ENCODE measurements around the gene CBLN3.

Gene CBLN3

DNA sequence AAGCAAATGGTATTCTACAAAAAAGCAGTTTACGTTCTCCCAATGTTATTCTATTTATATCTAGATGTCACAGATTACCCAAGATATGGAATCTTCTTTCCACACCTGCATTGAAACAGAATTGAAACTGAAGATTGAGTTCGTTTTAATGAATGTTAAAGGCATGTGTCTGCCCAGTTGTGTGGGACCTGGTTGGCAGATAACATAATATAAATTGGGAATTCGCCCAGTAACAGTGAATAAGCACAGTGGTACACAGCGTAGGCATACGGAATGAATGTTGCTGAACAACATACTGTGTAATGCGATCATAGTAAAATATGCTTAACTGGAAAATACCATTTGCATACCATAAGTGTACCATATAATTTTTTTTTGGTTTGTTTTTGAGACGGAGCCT is 4.6 kb upstream of the CBLN3 start:
- WGBS, 2 experiments = 88 to 96% methylated on average over 7 of the region's 7 CpGs
- peaks cover 7% of the 10 kb centered on the region for H3K36me3 ChIP-seq (ENCODE audit: control insufficient read depth, insufficient read depth, low read length)
- peaks cover 5% of the 10 kb centered on the region for H3K27me3 ChIP-seq (ENCODE audit: control insufficient read depth, insufficient read depth, low read length, poor library complexity, severe bottlenecking)
- no peak overlapping the region for H3K4me3 ChIP-seq (ENCODE audit: insufficient read depth, low read depth, low read length)
- H3K9me3 ChIP-seq (ENCODE audit: control insufficient read depth, low read length) = no peaks in the 10 kb centered on the region
- no peak overlapping the region for H3K27ac ChIP-seq (ENCODE audit: insufficient read depth, low read depth, low read length, poor library complexity, severe bottlenecking)
- H3K4me1 ChIP-seq (ENCODE audit: control insufficient read depth, insufficient read depth, low read length) = no peaks in the 10 kb centered on the region

DNA sequence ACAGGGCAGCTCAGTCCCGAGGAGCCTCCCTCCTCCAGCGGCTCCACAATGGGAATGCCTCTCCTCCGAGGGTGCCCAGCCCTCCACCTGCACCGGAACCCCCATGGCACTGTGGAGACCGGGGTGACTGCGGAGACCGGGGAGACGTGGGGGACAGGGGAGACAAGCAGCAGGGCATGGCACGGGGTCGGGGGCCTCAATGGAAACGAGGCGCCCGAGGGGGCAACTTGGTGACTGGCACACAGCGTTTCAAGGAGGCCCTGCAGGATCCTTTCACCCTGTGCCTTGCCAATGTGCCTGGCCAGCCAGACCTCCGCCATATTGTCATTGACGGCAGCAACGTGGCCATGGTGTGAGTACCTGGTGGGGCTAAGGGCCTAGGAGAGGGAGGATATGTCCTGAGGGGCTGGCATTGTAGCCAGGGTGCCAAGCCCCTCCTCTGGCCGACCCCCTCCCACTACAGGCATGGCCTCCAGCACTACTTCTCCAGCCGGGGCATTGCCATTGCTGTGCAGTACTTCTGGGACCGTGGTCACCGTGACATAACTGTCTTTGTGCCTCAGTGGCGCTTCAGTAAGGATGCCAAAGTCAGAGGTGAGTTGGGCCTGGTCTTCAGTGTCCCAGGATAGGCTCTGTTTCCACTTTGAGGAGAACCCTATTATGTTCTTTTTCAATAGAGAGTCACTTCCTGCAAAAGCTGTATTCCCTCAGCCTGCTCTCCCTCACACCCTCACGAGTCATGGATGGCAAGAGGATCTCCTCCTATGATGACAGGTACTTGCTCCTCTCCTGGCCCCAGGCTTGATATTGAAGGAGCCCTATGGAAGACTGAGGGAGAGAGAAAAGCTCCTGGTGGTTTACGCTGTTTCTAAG is 3.0 kb upstream of the CBLN3 start:
- 92 to 95% methylated on average over 24 of the region's 24 CpGs for WGBS, 2 experiments
- peaks cover 3% of the 10 kb centered on the region for H3K36me3 ChIP-seq (ENCODE audit: control insufficient read depth, insufficient read depth, low read length)
- no peaks in the 10 kb centered on the region for H3K9me3 ChIP-seq (ENCODE audit: control insufficient read depth, low read length)
- no peak overlapping the region for H3K4me3 ChIP-seq (ENCODE audit: insufficient read depth, low read depth, low read length)
- H3K27me3 ChIP-seq (ENCODE audit: control insufficient read depth, insufficient read depth, low read length, poor library complexity, severe bottlenecking) = peaks cover 12% of the 10 kb centered on the region
- no peaks in the 10 kb centered on the region for H3K4me1 ChIP-seq (ENCODE audit: control insufficient read depth, insufficient read depth, low read length)
- no peak overlapping the region for H3K27ac ChIP-seq (ENCODE audit: insufficient read depth, low read depth, low read length, poor library complexity, severe bottlenecking)

DNA sequence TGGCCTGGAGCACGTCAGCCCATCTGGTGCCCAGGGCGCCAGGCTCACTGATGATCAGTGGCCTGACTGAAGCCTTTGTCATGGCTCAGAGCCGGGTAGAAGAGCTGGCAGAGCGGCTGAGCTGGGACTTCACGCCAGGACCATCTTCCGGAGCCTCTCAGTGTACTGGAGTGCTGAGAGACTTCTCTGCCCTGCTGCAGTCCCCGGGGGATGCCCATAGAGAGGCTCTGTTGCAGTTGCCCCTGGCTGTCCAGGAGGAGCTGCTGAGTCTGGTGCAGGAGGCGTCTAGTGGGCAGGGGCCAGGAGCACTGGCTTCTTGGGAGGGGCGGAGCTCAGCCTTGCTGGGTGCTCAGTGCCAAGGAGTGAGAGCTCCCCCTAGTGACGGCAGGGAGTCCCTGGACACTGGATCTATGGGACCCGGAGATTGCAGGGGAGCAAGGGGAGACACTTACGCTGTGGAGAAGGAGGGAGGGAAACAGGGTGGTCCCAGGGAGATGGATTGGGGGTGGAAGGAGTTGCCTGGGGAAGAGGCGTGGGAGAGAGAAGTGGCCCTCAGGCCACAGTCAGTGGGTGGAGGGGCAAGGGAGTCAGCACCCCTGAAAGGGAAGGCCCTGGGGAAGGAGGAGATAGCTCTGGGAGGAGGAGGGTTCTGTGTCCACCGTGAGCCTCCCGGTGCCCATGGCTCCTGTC is 2.2 kb upstream of the CBLN3 start:
- H3K4me1 ChIP-seq (ENCODE audit: control insufficient read depth, insufficient read depth, low read length) = no peaks in the 10 kb centered on the region
- no peak overlapping the region for H3K27ac ChIP-seq (ENCODE audit: insufficient read depth, low read depth, low read length, poor library complexity, severe bottlenecking)
- no peaks in the 10 kb centered on the region for H3K36me3 ChIP-seq (ENCODE audit: control insufficient read depth, insufficient read depth, low read length)
- no peaks in the 10 kb centered on the region for H3K9me3 ChIP-seq (ENCODE audit: control insufficient read depth, low read length)
- 48 to 50% methylated on average over 15 of the region's 15 CpGs for WGBS, 2 experiments
- no peak overlapping the region for H3K4me3 ChIP-seq (ENCODE audit: insufficient read depth, low read depth, low read length)
- H3K27me3 ChIP-seq (ENCODE audit: control insufficient read depth, insufficient read depth, low read length, poor library complexity, severe bottlenecking) = peaks cover 12% of the 10 kb centered on the region

DNA sequence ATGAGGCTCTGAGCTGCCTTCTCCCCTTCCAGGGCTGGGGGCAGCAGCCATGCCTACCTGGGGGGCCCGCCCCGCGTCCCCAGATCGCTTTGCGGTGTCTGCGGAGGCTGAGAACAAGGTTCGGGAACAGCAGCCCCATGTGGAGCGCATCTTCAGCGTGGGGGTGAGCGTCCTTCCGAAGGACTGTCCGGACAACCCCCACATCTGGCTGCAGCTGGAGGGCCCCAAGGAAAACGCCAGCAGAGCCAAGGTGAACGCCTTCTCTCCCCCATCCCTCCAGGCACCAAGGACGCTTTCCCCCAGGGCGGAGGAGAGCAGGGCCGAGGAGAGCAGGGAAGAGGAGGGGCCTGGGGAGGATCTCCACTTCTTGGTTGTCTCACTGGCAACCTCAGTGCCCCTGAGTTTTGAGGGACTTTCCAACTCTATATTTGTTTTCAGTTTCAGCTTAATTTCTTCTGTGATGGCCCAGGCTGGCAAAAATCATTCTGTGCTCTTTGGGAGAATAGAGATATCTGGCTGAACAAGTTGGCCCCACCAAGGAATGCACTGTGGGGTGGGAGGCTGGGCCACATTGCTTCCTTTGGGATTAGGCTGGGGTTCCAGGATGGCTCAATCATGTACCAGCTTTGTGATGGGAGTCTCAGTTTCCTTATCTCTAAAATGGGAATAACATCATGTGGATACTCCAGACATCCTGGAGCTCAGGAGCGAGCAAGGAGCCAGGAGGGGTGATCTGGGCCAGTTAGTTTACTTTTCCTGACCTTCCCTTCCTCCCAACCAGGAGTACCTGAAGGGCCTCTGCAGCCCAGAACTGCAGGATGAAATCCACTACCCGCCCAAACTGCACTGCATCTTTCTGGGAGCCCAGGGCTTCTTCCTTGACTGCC is 1.5 kb upstream of the CBLN3 start:
- Histone ChIP-seq H3K36me3 (ENCODE audit: control insufficient read depth, insufficient read depth, low read length) (no peaks in the 10 kb centered on the region), H3K27me3 (ENCODE audit: control insufficient read depth, insufficient read depth, low read length, poor library complexity, severe bottlenecking) (peaks cover 12% of the 10 kb centered on the region), H3K9me3 (ENCODE audit: control insufficient read depth, low read length) (no peaks in the 10 kb centered on the region), H3K27ac (ENCODE audit: insufficient read depth, low read depth, low read length, poor library complexity, severe bottlenecking) (no peak overlapping the region), H3K4me3 (ENCODE audit: insufficient read depth, low read depth, low read length) (peak overlapping the region; percentile 49), H3K4me1 (ENCODE audit: control insufficient read depth, insufficient read depth, low read length) (no peaks in the 10 kb centered on the region)
- 17 to 20% methylated on average over 19 of the region's 19 CpGs for WGBS, 2 experiments

GRCh38 chr14:24430143-24430681 is 744 bp upstream of the CBLN3 start:
- Histone ChIP-seq H3K4me3 (ENCODE audit: insufficient read depth, low read depth, low read length) (peak overlapping the region; percentile 49), H3K36me3 (ENCODE audit: control insufficient read depth, insufficient read depth, low read length) (no peaks in the 10 kb centered on the region), H3K4me1 (ENCODE audit: control insufficient read depth, insufficient read depth, low read length) (no peaks in the 10 kb centered on the region), H3K27me3 (ENCODE audit: control insufficient read depth, insufficient read depth, low read length, poor library complexity, severe bottlenecking) (peaks cover 12% of the 10 kb centered on the region), H3K27ac (ENCODE audit: insufficient read depth, low read depth, low read length, poor library complexity, severe bottlenecking) (no peak overlapping the region), H3K9me3 (ENCODE audit: control insufficient read depth, low read length) (no peaks in the 10 kb centered on the region)
- 1% methylated on average over 28 of the region's 28 CpGs for WGBS, 2 experiments

DNA sequence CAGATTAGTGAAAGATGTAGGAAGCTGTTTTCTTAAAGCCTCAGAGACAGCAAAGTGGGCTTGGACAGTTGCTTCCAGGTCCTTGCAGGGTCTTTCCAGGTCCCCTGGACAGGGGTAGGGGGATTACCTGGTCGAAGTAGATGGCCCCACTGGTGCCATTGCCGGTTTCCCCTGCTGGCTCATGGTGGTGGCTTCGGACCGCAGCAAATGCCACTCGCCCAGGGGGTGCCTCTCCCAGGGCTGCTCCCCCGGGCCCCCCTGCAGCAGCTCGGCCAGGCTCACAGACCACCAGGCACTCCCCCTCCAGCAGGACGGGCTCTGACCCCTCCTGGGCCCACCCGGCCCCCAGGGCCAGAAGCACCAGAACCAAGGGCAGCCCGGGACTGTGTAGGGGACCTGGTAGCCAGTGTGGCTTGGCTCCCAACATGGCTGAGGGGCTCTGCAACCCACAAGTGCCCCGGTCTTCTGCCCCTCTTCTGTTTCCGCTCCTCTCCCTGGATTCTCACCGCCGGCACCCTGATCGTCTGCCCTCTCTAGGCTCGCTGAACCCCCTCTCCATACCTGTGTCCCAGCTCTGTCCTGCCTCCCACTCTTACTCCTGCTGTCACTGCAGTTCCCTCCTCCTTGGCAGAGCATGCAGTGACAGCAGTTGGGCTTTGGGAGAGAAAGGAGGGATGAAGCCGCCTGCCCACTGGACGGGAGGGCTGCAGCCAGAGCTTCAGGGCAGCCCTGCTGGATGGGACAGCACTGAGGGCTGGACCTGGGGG is 657 bp downstream of the CBLN3 start:
- H3K4me1 ChIP-seq (ENCODE audit: control insufficient read depth, insufficient read depth, low read length) = no peaks in the 10 kb centered on the region
- H3K27me3 ChIP-seq (ENCODE audit: control insufficient read depth, insufficient read depth, low read length, poor library complexity, severe bottlenecking) = peaks cover 12% of the 10 kb centered on the region
- H3K27ac ChIP-seq (ENCODE audit: insufficient read depth, low read depth, low read length, poor library complexity, severe bottlenecking) = no peak overlapping the region
- 86% methylated on average over 18 of the region's 18 CpGs for WGBS, 2 experiments
- no peaks in the 10 kb centered on the region for H3K36me3 ChIP-seq (ENCODE audit: control insufficient read depth, insufficient read depth, low read length)
- no peak overlapping the region for H3K4me3 ChIP-seq (ENCODE audit: insufficient read depth, low read depth, low read length)
- H3K9me3 ChIP-seq (ENCODE audit: control insufficient read depth, low read length) = no peaks in the 10 kb centered on the region

- Histone ChIP-seq H3K27me3 (ENCODE audit: control insufficient read depth, insufficient read depth, low read length, poor library complexity, severe bottlenecking) (peaks cover 12% of the 10 kb centered on the region), H3K4me1 (ENCODE audit: control insufficient read depth, insufficient read depth, low read length) (no peaks in the 10 kb centered on the region), H3K27ac (ENCODE audit: insufficient read depth, low read depth, low read length, poor library complexity, severe bottlenecking) (no peak overlapping the region), H3K9me3 (ENCODE audit: control insufficient read depth, low read length) (no peaks in the 10 kb centered on the region), H3K4me3 (ENCODE audit: insufficient read depth, low read depth, low read length) (no peak overlapping the region), H3K36me3 (ENCODE audit: control insufficient read depth, insufficient read depth, low read length) (no peaks in the 10 kb centered on the region)
- 92 to 94% methylated on average over 18 of the region's 18 CpGs for WGBS, 2 experiments
These were observed 1.6 kb downstream of the CBLN3 start for GRCh38 chr14:24427537-24428508.

GRCh38 chr14:24426912-24427536 is 2.4 kb downstream of the CBLN3 start:
- no peak overlapping the region for H3K4me3 ChIP-seq (ENCODE audit: insufficient read depth, low read depth, low read length)
- H3K9me3 ChIP-seq (ENCODE audit: control insufficient read depth, low read length) = no peaks in the 10 kb centered on the region
- H3K4me1 ChIP-seq (ENCODE audit: control insufficient read depth, insufficient read depth, low read length) = no peaks in the 10 kb centered on the region
- H3K27ac ChIP-seq (ENCODE audit: insufficient read depth, low read depth, low read length, poor library complexity, severe bottlenecking) = no peak overlapping the region
- H3K27me3 ChIP-seq (ENCODE audit: control insufficient read depth, insufficient read depth, low read length, poor library complexity, severe bottlenecking) = peaks cover 15% of the 10 kb centered on the region
- WGBS, 2 experiments = 76 to 78% methylated on average over 8 of the region's 8 CpGs
- no peaks in the 10 kb centered on the region for H3K36me3 ChIP-seq (ENCODE audit: control insufficient read depth, insufficient read depth, low read length)
